IMR-90 (cell line): ENCODE measurements around the gene GSK3B. TPM values are rescaled to one million over a fixed set of nuclear protein-coding genes. Genes with fewer than 3 reads are reported as not detected.

ENCODE experiments used
- ATAC-seq: fragments of 200-7000 bp; cut with Tn5 transposase; 2 replicates; pipeline ENCODE4 v1.9.1; 2020; ENCODE audit warnings: low read depth, mild to moderate bottlenecking, moderate library complexity
- BruUV-seq: library from RNA; stranded (reverse); fragments of 400-500 nt; replicated peaks from 2 replicates; lab custom pipeline; 2021; lab: Mats Ljungman, UMichigan
- CTCF ChIA-PET: fragments of 300-600 bp; formaldehyde crosslinking; extraction: SDS; loops from one replicate; lab custom pipeline; 2021; ENCODE audit warnings: antibody characterized with exemption; lab: Yijun Ruan, JAX
- POLR2A ChIA-PET: fragments of 300-600 bp; sonication (Branson Sonifier 250); formaldehyde crosslinking; loops from one replicate; lab custom pipeline; 2022; ENCODE audit warnings: antibody characterized with exemption; ENCODE audit not compliant: unreplicated experiment; lab: Charles Lee
- DNase-seq: peaks from one replicate; pipeline ENCODE4 v3.0.0; 2013
- H2AFZ ChIP-seq: replicated peaks from 2 replicates; pipeline ENCODE3; 2013; ENCODE audit warnings: low read length, mild to moderate bottlenecking; ENCODE audit not compliant: poor library complexity
- H2AK5ac ChIP-seq: 2 replicates; pipeline ENCODE4 v1.6.1; 2013; ENCODE audit warnings: low read depth, low read length, inconsistent platforms
- H2AK9ac ChIP-seq: replicated peaks from 2 replicates; pipeline ENCODE3; 2013; ENCODE audit warnings: mild to moderate bottlenecking, low read depth, low read length, moderate library complexity; ENCODE audit not compliant: poor library complexity
- H2BK120ac ChIP-seq: 2 replicates; pipeline ENCODE4 v1.6.1; 2013; ENCODE audit warnings: low read depth, low read length, inconsistent platforms
- H2BK15ac ChIP-seq: 3 replicates; pipeline ENCODE4 v1.6.1; 2013; ENCODE audit warnings: low read depth, low read length, inconsistent platforms
- H2BK20ac ChIP-seq: 2 replicates; pipeline ENCODE4 v1.6.1; 2013; ENCODE audit warnings: low read depth, mild to moderate bottlenecking, inconsistent platforms, low read length, moderate library complexity
- H2BK5ac ChIP-seq: 2 replicates; pipeline ENCODE4 v1.6.1; 2013; ENCODE audit warnings: mild to moderate bottlenecking, low read depth, low read length, inconsistent platforms; ENCODE audit not compliant: poor library complexity, severe bottlenecking
- H3K14ac ChIP-seq: replicated peaks from 2 replicates; pipeline ENCODE4 v1.6.1; 2013; ENCODE audit warnings: low read depth, low read length, inconsistent platforms
- H3K18ac ChIP-seq: 2 replicates; pipeline ENCODE4 v1.6.1; 2013; ENCODE audit warnings: low read depth, low read length, control low read depth
- H3K23ac ChIP-seq: 2 replicates; pipeline ENCODE4 v1.6.1; 2013; ENCODE audit warnings: low read depth, low read length, inconsistent platforms
- H3K27ac ChIP-seq: 2 replicates; pipeline ENCODE4 v1.5.1; 2013; ENCODE audit warnings: mild to moderate bottlenecking, control low read depth, low read length; ENCODE audit not compliant: insufficient read depth
- H3K27me3 ChIP-seq: 2 replicates; pipeline ENCODE4 v1.6.1; 2013; ENCODE audit warnings: low read length; ENCODE audit not compliant: control insufficient read depth, insufficient read depth
- H3K36me3 ChIP-seq: 2 replicates; pipeline ENCODE4 v1.6.1; 2013; ENCODE audit warnings: low read length, mixed read lengths; ENCODE audit not compliant: control insufficient read depth, insufficient read depth
- H3K4ac ChIP-seq: 2 replicates; pipeline ENCODE4 v1.6.1; 2013; ENCODE audit warnings: low read depth, low read length, inconsistent platforms
- H3K4me1 ChIP-seq: 2 replicates; pipeline ENCODE4 v1.6.1; 2013; ENCODE audit warnings: low read length, mixed read lengths; ENCODE audit not compliant: control insufficient read depth, insufficient read depth
- H3K4me2 ChIP-seq: 2 replicates; pipeline ENCODE4 v1.6.1; 2013; ENCODE audit warnings: low read depth, mild to moderate bottlenecking, control low read depth, low read length, moderate library complexity
- H3K4me3 ChIP-seq: 2 replicates; pipeline ENCODE4 v1.5.1; 2013; ENCODE audit warnings: low read depth, mild to moderate bottlenecking, control low read depth, low read length, moderate library complexity; ENCODE audit not compliant: insufficient read depth
- H3K56ac ChIP-seq: 2 replicates; pipeline ENCODE4 v1.6.1; 2013; ENCODE audit warnings: low read length, inconsistent platforms; ENCODE audit not compliant: insufficient read depth; ENCODE audit errors: extremely low read depth
- H3K79me1 ChIP-seq, 2 experiments: 2 replicates each; pipeline ENCODE4 v1.6.1; 2013; ENCODE audit warnings: low read length in 2 of 2, inconsistent platforms in 1 of 2, low read depth in 1 of 2
- H3K9ac ChIP-seq: 2 replicates; pipeline ENCODE4 v1.6.1; 2013; ENCODE audit warnings: low read depth, low read length, control low read depth
- H3K9me1 ChIP-seq: 2 replicates; pipeline ENCODE4 v1.6.1; 2013; ENCODE audit warnings: low read length, inconsistent platforms; ENCODE audit not compliant: insufficient read depth
- H3K9me3 ChIP-seq: 2 replicates; pipeline ENCODE4 v1.6.1; 2013; ENCODE audit warnings: low read length; ENCODE audit not compliant: control insufficient read depth, insufficient read depth
- H4K20me1 ChIP-seq: 2 replicates; pipeline ENCODE4 v1.6.1; 2013; ENCODE audit warnings: low read length, inconsistent platforms; ENCODE audit not compliant: insufficient read depth
- H4K5ac ChIP-seq: 2 replicates; pipeline ENCODE4 v1.6.1; 2013; ENCODE audit warnings: mild to moderate bottlenecking, low read depth, low read length, control low read depth
- H4K8ac ChIP-seq, 2 experiments: 2 replicates each; pipeline ENCODE4 v1.6.1; 2013; ENCODE audit warnings: low read depth in 2 of 2, low read length in 2 of 2, control low read depth in 1 of 2, inconsistent platforms in 1 of 2
- H4K91ac ChIP-seq: 2 replicates; pipeline ENCODE4 v1.6.1; 2013; ENCODE audit warnings: low read depth, low read length, inconsistent platforms; ENCODE audit not compliant: insufficient read depth
- BHLHE40 ChIP-seq: fragments of 150-350 bp; IDR thresholded peaks from 2 replicates; pipeline ENCODE4 v1.6.1; 2016; ENCODE audit warnings: mild to moderate bottlenecking, low read depth, low read length
- CEBPB ChIP-seq: IDR thresholded peaks from 2 replicates; pipeline ENCODE4 v1.6.1; 2012; ENCODE audit warnings: low read depth, low read length, improper control_type of control experiment
- CHD1 ChIP-seq: IDR thresholded peaks from 2 replicates; pipeline ENCODE4 v1.6.1; 2012; ENCODE audit warnings: low read depth, low read length, improper control_type of control experiment
- ELK1 ChIP-seq: fragments of 150-350 bp; IDR thresholded peaks from 2 replicates; pipeline ENCODE4 v1.6.1; 2016; ENCODE audit warnings: low read depth, mild to moderate bottlenecking, low read length, moderate library complexity, borderline replicate concordance
- FOS ChIP-seq: fragments of 150-350 bp; IDR thresholded peaks from 2 replicates; pipeline ENCODE4 v1.6.1; 2016; ENCODE audit warnings: low read depth, low read length
- MAFK ChIP-seq: IDR thresholded peaks from 2 replicates; pipeline ENCODE4 v1.6.1; 2012; ENCODE audit warnings: low read depth, low read length, improper control_type of control experiment
- MAZ ChIP-seq: IDR thresholded peaks from 2 replicates; pipeline ENCODE4 v1.6.1; 2012; ENCODE audit warnings: low read depth, mild to moderate bottlenecking, low read length, improper control_type of control experiment, moderate library complexity, borderline replicate concordance
- MXI1 ChIP-seq: IDR thresholded peaks from 2 replicates; pipeline ENCODE4 v1.6.1; 2012; ENCODE audit warnings: low read depth, mild to moderate bottlenecking, low read length, moderate library complexity, borderline replicate concordance
- NFE2L2 ChIP-seq: fragments of 150-350 bp; IDR thresholded peaks from 2 replicates; pipeline ENCODE4 v1.6.1; 2016; ENCODE audit warnings: low read depth, mild to moderate bottlenecking, low read length
- POLR2A ChIP-seq: IDR thresholded peaks from 2 replicates; pipeline ENCODE4 v1.6.1; 2012; ENCODE audit warnings: mild to moderate bottlenecking, low read depth, low read length
- RAD21 ChIP-seq: IDR thresholded peaks from 2 replicates; pipeline ENCODE4 v1.6.1; 2012; ENCODE audit warnings: low read length, improper control_type of control experiment
- RCOR1 ChIP-seq: IDR thresholded peaks from 2 replicates; pipeline ENCODE4 v1.6.1; 2012; ENCODE audit warnings: mild to moderate bottlenecking, low read length, improper control_type of control experiment; ENCODE audit not compliant: insufficient replicate concordance
- RFX5 ChIP-seq: IDR thresholded peaks from 2 replicates; pipeline ENCODE4 v1.8.0; 2012; ENCODE audit warnings: low read depth, mild to moderate bottlenecking, low read length, moderate library complexity
- SMC3 ChIP-seq: fragments of 150-350 bp; IDR thresholded peaks from 2 replicates; pipeline ENCODE4 v1.6.1; 2016; ENCODE audit warnings: low read depth, mild to moderate bottlenecking, antibody characterized with exemption, low read length, moderate library complexity
- USF2 ChIP-seq: fragments of 150-350 bp; IDR thresholded peaks from 2 replicates; pipeline ENCODE4 v1.6.1; 2017; ENCODE audit warnings: mild to moderate bottlenecking, antibody characterized with exemption, low read length, low read depth
- WGBS, 2 experiments: methylation state at CpG; one replicate each; pipeline versions ENCODE4 v1.1.5 to v1.1.7; 2013; ENCODE audit warnings: missing lambda C conversion rate in 2 of 2; ENCODE audit not compliant: insufficient read length in 1 of 2; ENCODE audit errors: extremely low coverage in 2 of 2; 5-methylcytosine and 5-hydroxymethylcytosine counted together
- dilution Hi-C: fragments of 300-500 bp; cut with HindIII; formaldehyde crosslinking; loops from one replicate; pipeline ENCODE4 v1.14.3; 2018; ENCODE audit warnings: low sequenced_read_pairs; ENCODE audit not compliant: unreplicated experiment
- in situ Hi-C: fragments of 300-500 bp; cut with MboI; formaldehyde crosslinking; loops from 3 replicates; pipeline ENCODE4 v1.14.3; 2019; ENCODE audit warnings: low sequenced_read_pairs, inconsistent platforms, mixed read lengths
- intact Hi-C: fragments of 100-400 bp; cut with micrococcal nuclease; formaldehyde crosslinking; loops from 2 replicates; pipeline ENCODE4 v1.10.0; 2022
- polyA plus RNA-seq, 3 experiments: library from polyadenylated mRNA; depleted of rRNA; stranded (reverse); fragments of >200 nt; gene quantifications; 2 replicates each; pipeline ENCODE4 v1.2.3, GENCODE V29; 2012; ENCODE audit warnings: low replicate concordance in 1 of 3
- total RNA-seq: library from RNA; depleted of rRNA; stranded (reverse); fragments of >200 nt; gene quantifications from 2 replicates; pipeline ENCODE4 v1.2.3, GENCODE V29; 2012
- TF ChIP-seq, protein P1 (sequence below): conservative IDR thresholded peaks from 2 replicates; pipeline ENCODE4 v1.5.1; 2012; ENCODE audit warnings: mild to moderate bottlenecking, low read depth, low read length, improper control_type of control experiment

Gene GSK3B
- total and polyA plus RNA-seq, 2 of the 4 experiments (the other 2 are of a cell fraction) = 19.2 to 33.2 TPM

GRCh38 chr3:119817071-119817470, 277.2 kb downstream of the GSK3B start:
- DNase-seq = no peak
- H2AFZ ChIP-seq = no peak overlapping the region
- dilution Hi-C loops (no loop called here), in situ Hi-C loops (loop anchor here (10.0 kb wide), 1 partner anchor 368 kb away; no protein-coding TSS in a partner anchor), intact Hi-C loops (no loop called here)
- H3K4me1 ChIP-seq = no peaks in the 10 kb centered on the region
- H3K27me3 ChIP-seq = peaks cover 35% of the 10 kb centered on the region
- H4K20me1 ChIP-seq = no peaks in the 10 kb centered on the region
- no peak overlapping the region for H2BK5ac ChIP-seq
- no peaks in the 10 kb centered on the region for H3K36me3 ChIP-seq
- POLR2A ChIA-PET = no interaction called here
- no TSS peak for BruUV-seq
- H4K5ac ChIP-seq = no peak overlapping the region
- no peak overlapping the region for H2BK120ac ChIP-seq
- no peak overlapping the region for H2AK5ac ChIP-seq
- H3K4me3 ChIP-seq = no peak overlapping the region
- H3K4ac ChIP-seq = no peak overlapping the region
- no peak overlapping the region for H3K14ac ChIP-seq
- H3K56ac ChIP-seq = no peak overlapping the region
- no peak overlapping the region for H3K23ac ChIP-seq
- H3K9ac ChIP-seq = no peak overlapping the region
- H3K4me2 ChIP-seq = no peak overlapping the region
- 82% methylated on average over 10 of the region's 12 CpGs; no CpG with 5 or more reads in 1 of the 2 experiments for WGBS, 2 experiments
- H2BK15ac ChIP-seq = no peak overlapping the region
- no peak overlapping the region for H4K91ac ChIP-seq
- CTCF ChIA-PET = no interaction called here
- no peak overlapping the region for H4K8ac ChIP-seq
- ATAC-seq = no peak
- H3K27ac ChIP-seq = no peak overlapping the region
- H2BK20ac ChIP-seq = no peak overlapping the region
- no peak overlapping the region for H3K18ac ChIP-seq
- H2AK9ac ChIP-seq = no peak overlapping the region
- TF ChIP-seq MAZ = no peak
- no peak for TF ChIP-seq USF2
- TF ChIP-seq SMC3 = no peak
- TF ChIP-seq MXI1 = no peak
- TF ChIP-seq CEBPB = no peak
- TF ChIP-seq POLR2A = no peak
- TF ChIP-seq, protein P1, sequence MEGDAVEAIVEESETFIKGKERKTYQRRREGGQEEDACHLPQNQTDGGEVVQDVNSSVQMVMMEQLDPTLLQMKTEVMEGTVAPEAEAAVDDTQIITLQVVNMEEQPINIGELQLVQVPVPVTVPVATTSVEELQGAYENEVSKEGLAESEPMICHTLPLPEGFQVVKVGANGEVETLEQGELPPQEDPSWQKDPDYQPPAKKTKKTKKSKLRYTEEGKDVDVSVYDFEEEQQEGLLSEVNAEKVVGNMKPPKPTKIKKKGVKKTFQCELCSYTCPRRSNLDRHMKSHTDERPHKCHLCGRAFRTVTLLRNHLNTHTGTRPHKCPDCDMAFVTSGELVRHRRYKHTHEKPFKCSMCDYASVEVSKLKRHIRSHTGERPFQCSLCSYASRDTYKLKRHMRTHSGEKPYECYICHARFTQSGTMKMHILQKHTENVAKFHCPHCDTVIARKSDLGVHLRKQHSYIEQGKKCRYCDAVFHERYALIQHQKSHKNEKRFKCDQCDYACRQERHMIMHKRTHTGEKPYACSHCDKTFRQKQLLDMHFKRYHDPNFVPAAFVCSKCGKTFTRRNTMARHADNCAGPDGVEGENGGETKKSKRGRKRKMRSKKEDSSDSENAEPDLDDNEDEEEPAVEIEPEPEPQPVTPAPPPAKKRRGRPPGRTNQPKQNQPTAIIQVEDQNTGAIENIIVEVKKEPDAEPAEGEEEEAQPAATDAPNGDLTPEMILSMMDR = no peak
- no peak for TF ChIP-seq BHLHE40
- no peak for TF ChIP-seq RAD21
- TF ChIP-seq FOS = no peak
- TF ChIP-seq ELK1 = no peak
- TF ChIP-seq RFX5 = no peak
- no peak for TF ChIP-seq MAFK
- no peak for TF ChIP-seq CHD1
- no peak for TF ChIP-seq RCOR1
- no peak for TF ChIP-seq NFE2L2
- H3K79me1 ChIP-seq = no peaks in the 10 kb centered on the region
- 0 out of 2 replicates have a peak, but pooled peaks cover 2% of the 10 kb centered on the region for H3K9me1 ChIP-seq
- no peaks in the 10 kb centered on the region for H3K9me3 ChIP-seq
